ENCODE measurements around the gene TBC1D32. TPM values are rescaled to one million over a fixed set of nuclear protein-coding genes. Genes with fewer than 3 reads are reported as not detected.

TBC1D32 gene, protein sequence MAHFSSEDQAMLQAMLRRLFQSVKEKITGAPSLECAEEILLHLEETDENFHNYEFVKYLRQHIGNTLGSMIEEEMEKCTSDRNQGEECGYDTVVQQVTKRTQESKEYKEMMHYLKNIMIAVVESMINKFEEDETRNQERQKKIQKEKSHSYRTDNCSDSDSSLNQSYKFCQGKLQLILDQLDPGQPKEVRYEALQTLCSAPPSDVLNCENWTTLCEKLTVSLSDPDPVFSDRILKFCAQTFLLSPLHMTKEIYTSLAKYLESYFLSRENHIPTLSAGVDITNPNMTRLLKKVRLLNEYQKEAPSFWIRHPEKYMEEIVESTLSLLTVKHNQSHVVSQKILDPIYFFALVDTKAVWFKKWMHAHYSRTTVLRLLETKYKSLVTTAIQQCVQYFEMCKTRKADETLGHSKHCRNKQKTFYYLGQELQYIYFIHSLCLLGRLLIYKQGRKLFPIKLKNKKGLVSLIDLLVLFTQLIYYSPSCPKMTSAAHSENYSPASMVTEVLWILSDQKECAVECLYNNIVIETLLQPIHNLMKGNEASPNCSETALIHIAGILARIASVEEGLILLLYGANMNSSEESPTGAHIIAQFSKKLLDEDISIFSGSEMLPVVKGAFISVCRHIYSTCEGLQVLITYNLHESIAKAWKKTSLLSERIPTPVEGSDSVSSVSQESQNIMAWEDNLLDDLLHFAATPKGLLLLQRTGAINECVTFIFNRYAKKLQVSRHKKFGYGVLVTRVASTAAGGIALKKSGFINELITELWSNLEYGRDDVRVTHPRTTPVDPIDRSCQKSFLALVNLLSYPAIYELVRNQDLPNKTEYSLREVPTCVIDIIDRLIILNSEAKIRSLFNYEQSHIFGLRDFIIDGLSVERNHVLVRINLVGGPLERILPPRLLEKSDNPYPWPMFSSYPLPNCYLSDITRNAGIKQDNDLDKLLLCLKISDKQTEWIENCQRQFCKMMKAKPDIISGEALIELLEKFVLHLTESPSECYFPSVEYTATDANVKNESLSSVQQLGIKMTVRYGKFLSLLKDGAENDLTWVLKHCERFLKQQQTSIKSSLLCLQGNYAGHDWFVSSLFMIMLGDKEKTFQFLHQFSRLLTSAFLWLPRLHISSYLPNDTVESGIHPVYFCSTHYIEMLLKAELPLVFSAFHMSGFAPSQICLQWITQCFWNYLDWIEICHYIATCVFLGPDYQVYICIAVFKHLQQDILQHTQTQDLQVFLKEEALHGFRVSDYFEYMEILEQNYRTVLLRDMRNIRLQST
- polyA plus RNA-seq, result 4.6 to 8.3 TPM (median 6.7 TPM) in 3 replicates
- polyA plus RNA-seq (2011; ENCODE audit: low read depth), result 15.0 TPM
- 1.1 and 2.1 TPM in 2 replicates for polyA plus RNA-seq (2011; cell fraction: cytosol; rRNA removed)
- 10.8 and 13.0 TPM in 2 replicates for polyA plus RNA-seq (2011; cell fraction: nucleus; rRNA removed)
- 2.5 and 2.8 TPM in 2 replicates for polyA plus RNA-seq (2012; ENCODE audit: low replicate concordance)
- 3.9 to 12.2 TPM (median 8.8 TPM) in 3 replicates for polyA minus RNA-seq
- 2.9 TPM for polyA minus RNA-seq (2011; cell fraction: cytosol; rRNA and poly(A)+ RNA removed)
- polyA minus RNA-seq (2011; cell fraction: nucleus; rRNA and poly(A)+ RNA removed), result 15.5 and 23.0 TPM in 2 replicates

DNA sequence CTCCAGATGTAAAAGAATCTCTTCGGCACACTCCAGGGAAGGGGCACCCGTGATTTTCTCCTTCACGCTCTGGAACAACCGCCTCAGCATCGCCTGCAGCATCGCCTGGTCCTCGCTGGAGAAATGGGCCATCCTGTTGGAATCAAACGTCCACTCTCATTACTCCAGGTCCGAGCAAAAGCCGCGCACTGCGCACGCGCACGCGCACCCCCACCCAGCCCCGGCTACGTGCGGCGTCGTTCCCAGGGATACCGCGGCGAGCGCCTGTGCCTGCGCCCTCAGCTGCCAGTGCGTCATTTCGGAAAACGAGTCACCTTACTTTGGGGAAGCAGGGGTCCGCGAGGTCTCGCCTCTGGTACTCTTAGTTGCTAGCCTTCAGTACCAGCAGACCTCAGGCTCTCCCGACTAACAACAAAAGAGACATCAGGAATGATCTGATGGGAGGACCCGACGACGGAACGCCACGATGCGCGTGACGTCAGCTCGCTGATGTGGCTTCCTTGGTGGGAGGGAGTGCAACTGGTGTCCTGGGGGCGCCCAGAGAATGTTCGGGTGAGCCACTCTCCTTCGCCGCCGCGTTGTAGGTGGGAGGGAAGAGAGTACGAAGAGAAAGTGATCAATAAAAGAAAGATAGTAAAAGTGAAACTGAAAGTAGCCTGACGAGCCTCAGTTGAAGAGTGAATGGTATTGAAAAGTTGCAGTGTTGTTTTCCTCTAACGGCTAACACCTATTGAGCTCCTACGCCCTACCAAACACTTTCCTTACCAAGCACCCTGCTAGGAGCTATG, at the start of gene TBC1D32:
Gene TBC1D32, minus strand, starts transcription at position 182 of the 788 bp plus-strand sequence. Its CDS starts 50 bp downstream, at position 132.
- Histone ChIP-seq H3K9me3 (ENCODE audit: control insufficient read depth, low read depth, low read length) (no peaks in the 10 kb centered on the region), H2AFZ (ENCODE audit: control insufficient read depth, low read length) (peak within 1 kb of the TSS; percentile 94), H4K20me1 (ENCODE audit: control insufficient read depth, extremely low read depth, insufficient read depth, low read length) (no peaks in the 10 kb centered on the region), H3K27me3 (ENCODE audit: control insufficient read depth, extremely low read depth, insufficient read depth, low read length) (no peaks in the 10 kb centered on the region), H3K36me3 (ENCODE audit: control insufficient read depth in 2 of 2, extremely low read depth in 1 of 2, insufficient read depth in 2 of 2, low read length in 2 of 2) (no peaks in the 10 kb centered on the region), H3K79me2 (ENCODE audit: control insufficient read depth, insufficient read depth, low read length) (peaks cover 3% of the 10 kb centered on the region), H3K4me1 (ENCODE audit: control insufficient read depth, extremely low read depth, insufficient read depth, low read length) (peaks cover 6% of the 10 kb centered on the region), H3K9me1 (ENCODE audit: control insufficient read depth, extremely low read depth, insufficient read depth, low read length) (no peaks in the 10 kb centered on the region), H3K4me3 (ENCODE audit: control insufficient read depth in 2 of 3, extremely low read depth in 1 of 3, insufficient read depth in 2 of 3, low read depth in 1 of 3, low read length in 3 of 3) (peak within 1 kb of the TSS; percentile 82 to 95 (median 94)), H3K4me2 (ENCODE audit: control insufficient read depth, extremely low read depth, insufficient read depth, low read depth, low read length) (peak within 1 kb of the TSS; percentile 96), H3K9ac (ENCODE audit: control insufficient read depth, extremely low read depth, insufficient read depth, low read length) (peak within 1 kb of the TSS; percentile 86), H3K27ac (ENCODE audit: control insufficient read depth, insufficient read depth, low read length) (peak within 1 kb of the TSS; percentile 93)
- dilution Hi-C loops (cut with MboI; ENCODE audit: extremely low pct_ligation_motif_present, low sequenced_read_pairs), result no loop called here
- TF ChIP-seq EZH2 (IDR thresholded peaks at IDR 0.05; ENCODE audit: low read length), result no peak
- TF ChIP-seq, protein P1, sequence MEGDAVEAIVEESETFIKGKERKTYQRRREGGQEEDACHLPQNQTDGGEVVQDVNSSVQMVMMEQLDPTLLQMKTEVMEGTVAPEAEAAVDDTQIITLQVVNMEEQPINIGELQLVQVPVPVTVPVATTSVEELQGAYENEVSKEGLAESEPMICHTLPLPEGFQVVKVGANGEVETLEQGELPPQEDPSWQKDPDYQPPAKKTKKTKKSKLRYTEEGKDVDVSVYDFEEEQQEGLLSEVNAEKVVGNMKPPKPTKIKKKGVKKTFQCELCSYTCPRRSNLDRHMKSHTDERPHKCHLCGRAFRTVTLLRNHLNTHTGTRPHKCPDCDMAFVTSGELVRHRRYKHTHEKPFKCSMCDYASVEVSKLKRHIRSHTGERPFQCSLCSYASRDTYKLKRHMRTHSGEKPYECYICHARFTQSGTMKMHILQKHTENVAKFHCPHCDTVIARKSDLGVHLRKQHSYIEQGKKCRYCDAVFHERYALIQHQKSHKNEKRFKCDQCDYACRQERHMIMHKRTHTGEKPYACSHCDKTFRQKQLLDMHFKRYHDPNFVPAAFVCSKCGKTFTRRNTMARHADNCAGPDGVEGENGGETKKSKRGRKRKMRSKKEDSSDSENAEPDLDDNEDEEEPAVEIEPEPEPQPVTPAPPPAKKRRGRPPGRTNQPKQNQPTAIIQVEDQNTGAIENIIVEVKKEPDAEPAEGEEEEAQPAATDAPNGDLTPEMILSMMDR (optimal IDR thresholded peaks at IDR 0.05 in 1 of 3, IDR thresholded peaks at IDR 0.05 in 1 of 3, conservative IDR thresholded peaks at IDR 0.05 in 1 of 3; ENCODE audit: extremely low read depth in 1 of 3, insufficient read depth in 2 of 3, low read length in 3 of 3), result no peak
- peak; percentile 28 for DNase-seq (ENCODE audit: low read depth, low spot score)
- FAIRE-seq, result peak; percentile 65
